22Rv1 (cell line): ENCODE data around the gene PAX3.

Source experiments
- H3K27ac ChIP-seq: fragments of 450-650 bp; 2 replicates; pipeline ENCODE4 v1.5.1; 2017
- ZFX ChIP-seq: fragments of 450-650 bp; IDR thresholded peaks from 2 replicates; pipeline ENCODE4 v1.6.1; 2017; ENCODE audit warnings: antibody characterized with exemption, borderline replicate concordance
- TF ChIP-seq, protein P1 (sequence below): fragments of 450-650 bp; IDR thresholded peaks from 2 replicates; pipeline ENCODE4 v1.5.1; 2017; ENCODE audit warnings: mild to moderate bottlenecking

Gene PAX3

DNA sequence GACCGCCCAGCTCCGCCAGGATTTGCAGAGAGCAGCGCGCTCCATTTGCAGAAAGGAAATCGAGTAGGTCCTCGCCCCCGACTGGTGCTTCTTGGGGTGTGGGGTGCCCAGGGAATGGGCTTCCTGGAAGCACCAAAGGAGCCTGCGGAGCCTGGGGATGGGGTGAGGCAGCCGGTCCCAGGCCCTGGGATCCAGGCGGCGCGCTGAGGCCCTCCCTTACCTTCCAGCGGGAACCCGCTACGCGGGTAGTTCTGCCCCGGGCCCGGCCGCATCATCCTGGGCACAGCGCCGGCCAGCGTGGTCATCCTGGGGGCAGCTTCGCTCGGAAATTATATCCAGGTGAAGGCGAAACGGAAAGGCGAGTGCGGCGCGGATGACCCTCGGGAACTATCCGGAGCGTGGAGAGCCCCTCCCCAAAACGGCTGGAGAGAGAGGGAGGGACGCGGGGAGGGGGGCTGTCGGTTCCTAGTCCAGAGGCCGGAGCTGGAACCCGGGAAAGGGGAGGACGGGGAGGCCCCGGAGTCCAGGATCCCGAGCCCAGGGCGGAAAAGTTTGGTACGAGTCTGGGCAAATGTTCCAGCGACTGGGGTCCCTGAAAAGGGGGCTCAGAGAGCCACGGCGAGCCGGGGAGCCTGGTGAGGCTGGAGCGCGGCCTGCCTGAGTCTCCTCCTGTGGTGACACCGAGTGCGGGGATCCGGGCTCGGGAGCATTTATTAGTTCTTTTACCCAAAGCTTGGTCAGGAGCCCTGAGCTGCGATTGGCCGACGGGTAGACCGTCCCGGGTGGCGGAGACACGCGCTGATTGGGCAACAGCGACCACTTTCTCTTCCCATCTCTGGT, at the start of gene PAX3:
Gene PAX3 (minus strand): TSS at position 688 of the 840 bp plus-strand sequence. CDS start 383 bp downstream, at position 305.
- H3K27ac ChIP-seq, result no peak within 1 kb of the TSS
- TF ChIP-seq ZFX, result no peak
- TF ChIP-seq, protein P1, sequence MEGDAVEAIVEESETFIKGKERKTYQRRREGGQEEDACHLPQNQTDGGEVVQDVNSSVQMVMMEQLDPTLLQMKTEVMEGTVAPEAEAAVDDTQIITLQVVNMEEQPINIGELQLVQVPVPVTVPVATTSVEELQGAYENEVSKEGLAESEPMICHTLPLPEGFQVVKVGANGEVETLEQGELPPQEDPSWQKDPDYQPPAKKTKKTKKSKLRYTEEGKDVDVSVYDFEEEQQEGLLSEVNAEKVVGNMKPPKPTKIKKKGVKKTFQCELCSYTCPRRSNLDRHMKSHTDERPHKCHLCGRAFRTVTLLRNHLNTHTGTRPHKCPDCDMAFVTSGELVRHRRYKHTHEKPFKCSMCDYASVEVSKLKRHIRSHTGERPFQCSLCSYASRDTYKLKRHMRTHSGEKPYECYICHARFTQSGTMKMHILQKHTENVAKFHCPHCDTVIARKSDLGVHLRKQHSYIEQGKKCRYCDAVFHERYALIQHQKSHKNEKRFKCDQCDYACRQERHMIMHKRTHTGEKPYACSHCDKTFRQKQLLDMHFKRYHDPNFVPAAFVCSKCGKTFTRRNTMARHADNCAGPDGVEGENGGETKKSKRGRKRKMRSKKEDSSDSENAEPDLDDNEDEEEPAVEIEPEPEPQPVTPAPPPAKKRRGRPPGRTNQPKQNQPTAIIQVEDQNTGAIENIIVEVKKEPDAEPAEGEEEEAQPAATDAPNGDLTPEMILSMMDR, result no peak

DNA sequence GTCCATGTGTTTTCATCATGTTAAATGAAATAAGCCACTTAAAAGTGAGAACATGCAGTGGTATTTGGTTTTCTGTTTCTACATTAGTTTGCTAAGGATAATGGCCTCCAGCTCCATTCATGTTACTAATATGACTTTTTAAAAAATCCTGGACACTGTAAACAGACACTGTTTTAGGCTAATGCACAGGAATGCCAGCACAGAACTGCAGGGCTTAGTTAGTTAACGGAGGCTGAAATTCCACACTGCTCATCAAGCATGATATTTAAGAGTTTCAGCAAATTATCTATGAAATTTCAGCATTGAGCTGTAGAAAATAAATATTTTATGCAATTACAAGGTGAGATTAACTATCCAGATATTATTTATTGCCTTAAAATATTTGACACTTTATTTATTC, 42.5 kb upstream of the PAX3 start:
- no peak overlapping the region for H3K27ac ChIP-seq
- TF ChIP-seq, protein P1, result no peak
- TF ChIP-seq ZFX, result no peak

DNA sequence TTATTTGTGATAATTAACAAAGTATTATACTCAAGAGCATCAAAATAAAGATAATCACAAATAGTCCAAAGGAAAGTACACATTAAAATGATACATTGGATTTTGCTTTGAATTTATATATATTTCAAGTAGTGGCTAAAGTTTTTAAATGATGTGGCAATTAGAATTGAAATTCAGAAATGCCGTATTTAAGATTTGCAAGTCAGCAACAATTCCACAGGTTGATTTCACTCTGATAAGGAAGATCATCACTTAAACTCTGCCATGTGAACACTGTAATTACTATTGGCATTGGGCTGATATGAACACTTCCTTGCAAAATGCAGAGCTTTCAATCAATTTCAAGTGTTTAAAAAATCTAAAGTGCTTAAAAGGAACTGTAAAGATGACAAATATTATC, 39.6 kb upstream of the PAX3 start:
- TF ChIP-seq, protein P1, result no peak
- no peak for TF ChIP-seq ZFX
- H3K27ac ChIP-seq, result no peak overlapping the region

DNA sequence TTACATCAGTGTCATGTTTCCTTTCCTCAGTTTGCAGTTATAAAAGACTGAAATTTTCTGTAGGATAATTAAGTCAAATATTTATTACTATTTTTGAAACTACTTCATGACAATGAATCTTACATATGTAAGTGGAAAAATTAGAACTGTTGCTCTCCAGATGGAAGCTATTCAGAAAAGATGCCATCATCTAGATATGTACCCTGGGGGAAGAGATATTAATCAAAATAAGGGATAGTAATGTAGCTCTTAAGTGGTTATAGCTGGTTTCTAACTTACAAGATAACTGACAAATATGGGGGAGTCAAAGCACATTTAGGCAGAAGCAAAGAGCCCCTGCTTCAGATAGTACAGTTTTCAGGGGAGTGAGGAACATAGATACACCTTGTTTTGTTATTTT, 38.1 kb upstream of the PAX3 start:
- no peak overlapping the region for H3K27ac ChIP-seq
- TF ChIP-seq, protein P1, result no peak
- TF ChIP-seq ZFX, result no peak

DNA sequence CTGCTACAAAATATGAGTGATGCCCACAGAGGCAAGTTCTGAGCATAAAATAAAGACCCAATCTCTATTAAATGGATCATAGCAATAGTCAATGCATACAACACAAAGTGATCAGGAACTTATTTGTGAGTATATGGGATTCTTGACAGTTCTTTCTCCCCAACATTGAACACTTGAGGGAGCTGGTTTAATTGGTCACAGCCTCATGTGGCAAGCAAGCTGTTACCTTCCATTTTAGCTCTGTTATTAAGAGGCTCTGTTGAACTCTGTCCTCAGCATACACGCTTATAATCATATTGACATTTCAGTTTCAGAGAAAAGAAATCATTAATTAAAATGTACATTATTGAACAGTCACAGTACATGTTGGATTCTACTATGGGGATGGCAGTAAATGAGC, 37.6 kb upstream of the PAX3 start:
- TF ChIP-seq, protein P1, result no peak
- no peak for TF ChIP-seq ZFX
- no peak overlapping the region for H3K27ac ChIP-seq

DNA sequence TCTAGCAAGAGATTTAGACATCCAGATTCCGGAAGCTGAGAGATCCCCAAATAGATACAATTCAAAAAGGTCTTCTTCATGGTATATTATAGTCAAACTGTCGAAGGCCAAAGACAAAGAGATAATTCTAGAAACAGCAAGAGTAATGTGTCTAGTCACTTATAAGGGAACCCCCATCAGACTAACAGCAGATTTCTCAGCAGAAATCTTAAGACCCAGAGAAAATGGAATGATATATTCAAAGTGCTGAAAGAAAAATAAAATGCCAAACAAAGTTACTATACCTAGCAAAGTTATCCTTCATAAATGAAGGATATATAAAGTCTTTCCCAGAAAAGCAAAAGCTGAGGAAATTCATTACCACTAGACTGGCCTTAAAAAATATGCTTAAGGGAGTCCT, 36.1 kb upstream of the PAX3 start:
- no peak overlapping the region for H3K27ac ChIP-seq
- TF ChIP-seq, protein P1, result no peak
- TF ChIP-seq ZFX, result no peak

DNA sequence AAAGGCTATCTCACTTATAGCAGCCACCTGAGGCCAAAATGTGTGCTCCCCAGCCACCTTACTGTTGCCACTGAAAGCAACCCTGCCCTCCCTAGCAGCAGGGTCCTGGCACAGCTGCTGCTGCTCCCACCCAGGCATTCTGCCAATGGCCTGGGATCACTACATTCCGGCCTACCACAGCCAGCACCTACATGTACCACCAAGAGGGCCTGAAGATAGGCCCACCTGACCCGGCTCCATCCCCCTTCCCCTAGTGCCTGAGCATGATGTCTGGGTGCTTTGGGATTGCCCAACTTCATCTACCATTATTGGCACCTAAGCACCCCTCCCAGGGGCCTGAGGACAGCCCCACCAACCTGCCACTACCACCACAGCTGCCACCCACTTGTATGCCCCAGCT, 34.6 kb upstream of the PAX3 start:
- no peak overlapping the region for H3K27ac ChIP-seq
- TF ChIP-seq ZFX, result no peak
- TF ChIP-seq, protein P1, result no peak
